Keratinocyte (primary cell): ENCODE measurements around the gene C9orf43. TPM values are rescaled to one million over a fixed set of nuclear protein-coding genes. Genes with fewer than 3 reads are reported as not detected.

Source experiments
- DNase-seq: peaks from one replicate; pipeline ENCODE4 v3.0.0-alpha.2; 2011; ENCODE audit warnings: low read depth, missing footprints, low spot score
- FAIRE-seq: peaks from 2 replicates; lab custom pipeline; 2011; peaks lifted over from hg19 to GRCh38; lab: Jason Lieb, UNC
- H2AFZ ChIP-seq: 2 replicates; pipeline ENCODE4 v1.6.0; 2012; ENCODE audit warnings: low read length, control low read depth, inconsistent platforms; ENCODE audit not compliant: control insufficient read depth
- H3K27ac ChIP-seq: 2 replicates; pipeline ENCODE4 v1.5.1; 2011; ENCODE audit warnings: low read length; ENCODE audit not compliant: control insufficient read depth, insufficient read depth
- H3K27me3 ChIP-seq: 3 replicates; pipeline ENCODE4 v1.6.0; 2011; ENCODE audit warnings: low read length; ENCODE audit not compliant: control insufficient read depth, insufficient read depth; ENCODE audit errors: extremely low read depth
- H3K36me3 ChIP-seq, 2 experiments: 2 replicates in 1 of 2; 3 replicates in 1 of 2; pipeline ENCODE4 v1.5.1; 2011; ENCODE audit warnings: low read length in 2 of 2, mild to moderate bottlenecking in 1 of 2; ENCODE audit not compliant: control insufficient read depth in 2 of 2, insufficient read depth in 2 of 2; ENCODE audit errors: extremely low read depth in 1 of 2
- H3K4me1 ChIP-seq: 3 replicates; pipeline ENCODE4 v1.5.1; 2011; ENCODE audit warnings: low read length; ENCODE audit not compliant: control insufficient read depth, insufficient read depth; ENCODE audit errors: extremely low read depth
- H3K4me2 ChIP-seq: 3 replicates; pipeline ENCODE4 v1.6.0; 2011; ENCODE audit warnings: low read depth, low read length; ENCODE audit not compliant: control insufficient read depth, insufficient read depth; ENCODE audit errors: extremely low read depth
- H3K4me3 ChIP-seq, 3 experiments: fragments of 200-600 bp in 1 of 3; sonication (generic) in 1 of 3; 2 replicates in 2 of 3; 3 replicates in 1 of 3; pipeline ENCODE4 v1.5.1; 2011 to 2016; ENCODE audit warnings: low read length in 3 of 3, mild to moderate bottlenecking in 3 of 3, control low read depth in 2 of 3, inconsistent platforms in 1 of 3, low read depth in 1 of 3, mixed read lengths in 1 of 3, mixed run types in 1 of 3, moderate library complexity in 1 of 3; ENCODE audit not compliant: control insufficient read depth in 2 of 3, insufficient read depth in 2 of 3; ENCODE audit errors: extremely low read depth in 1 of 3
- H3K79me2 ChIP-seq: 2 replicates; pipeline ENCODE4 v1.6.0; 2012; ENCODE audit warnings: low read length; ENCODE audit not compliant: control insufficient read depth, insufficient read depth
- H3K9ac ChIP-seq: 3 replicates; pipeline ENCODE4 v1.6.0; 2011; ENCODE audit warnings: low read length; ENCODE audit not compliant: control insufficient read depth, insufficient read depth; ENCODE audit errors: extremely low read depth
- H3K9me1 ChIP-seq: 3 replicates; pipeline ENCODE4 v1.6.0; 2011; ENCODE audit warnings: low read length; ENCODE audit not compliant: control insufficient read depth, insufficient read depth; ENCODE audit errors: extremely low read depth
- H3K9me3 ChIP-seq: 2 replicates; pipeline ENCODE4 v1.5.1; 2012; ENCODE audit warnings: low read depth, low read length; ENCODE audit not compliant: control insufficient read depth
- H4K20me1 ChIP-seq: 3 replicates; pipeline ENCODE4 v1.6.0; 2011; ENCODE audit warnings: low read length; ENCODE audit not compliant: control insufficient read depth, insufficient read depth; ENCODE audit errors: extremely low read depth
- EZH2 ChIP-seq: IDR thresholded peaks from one replicate; pipeline ENCODE4 v1.6.1; 2012; ENCODE audit warnings: inconsistent platforms, mild to moderate bottlenecking, low read length, moderate library complexity
- dilution Hi-C: fragments of 300-500 bp; cut with MboI; formaldehyde crosslinking; loops from one replicate; pipeline ENCODE4 v1.7.0; 2020; ENCODE audit warnings: low sequenced_read_pairs; ENCODE audit not compliant: extremely low pct_ligation_motif_present
- polyA plus RNA-seq, 5 experiments: library from polyadenylated mRNA; depleted of rRNA in 3 of 5; stranded (reverse) in 3 of 5; stranded (forward) in 1 of 5; unstranded in 1 of 5; fragments of >200 nt; gene quantifications; 1 replicate in 1 of 5; 2 replicates in 3 of 5; 3 replicates in 1 of 5; pipeline versions ENCODE4 v1.2.1 to v1.2.3, GENCODE V29; 2011 to 2012; ENCODE audit warnings: missing spikeins in 2 of 5, low read depth in 1 of 5, low replicate concordance in 1 of 5
- TF ChIP-seq, protein P1 (sequence below), 3 experiments: IDR thresholded peaks in 1 of 3; conservative IDR thresholded peaks in 1 of 3; optimal IDR thresholded peaks in 1 of 3; 2 replicates in 2 of 3; 3 replicates in 1 of 3; pipeline versions ENCODE3 to v1.5.1; 2011; ENCODE audit warnings: low read length in 3 of 3, mild to moderate bottlenecking in 3 of 3, moderate library complexity in 2 of 3, control low read depth in 1 of 3, inconsistent platforms in 1 of 3; ENCODE audit not compliant: insufficient read depth in 2 of 3; ENCODE audit errors: extremely low read depth in 1 of 3

C9orf43 gene
- polyA plus RNA-seq, 1 donor (not counting 4 experiments of a cell fraction or from before 2014, with no cell fraction given), result 0.75 TPM

DNA sequence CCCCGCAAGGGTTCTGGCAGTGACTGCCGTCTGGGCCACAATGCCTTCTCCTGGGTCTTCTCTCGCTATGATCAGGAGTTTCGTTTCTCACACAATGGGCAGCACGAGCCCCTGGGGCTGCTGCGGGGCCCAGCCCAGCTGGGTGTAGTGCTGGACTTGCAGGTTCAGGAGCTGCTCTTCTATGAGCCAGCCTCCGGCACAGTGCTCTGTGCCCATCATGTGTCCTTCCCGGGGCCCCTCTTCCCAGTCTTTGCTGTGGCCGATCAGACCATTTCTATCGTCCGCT is 40.7 kb upstream of the C9orf43 start:
- Histone ChIP-seq H4K20me1 (no peaks in the 10 kb centered on the region), H3K36me3 (peaks cover 14% of the 10 kb centered on the region in 2 experiments), H3K4me1 (no peaks in the 10 kb centered on the region), H3K27ac (no peak overlapping the region), H3K79me2 (no peaks in the 10 kb centered on the region), H3K27me3 (no peaks in the 10 kb centered on the region), H2AFZ (no peak overlapping the region), H3K9ac (no peak overlapping the region), H3K4me2 (no peak overlapping the region), H3K9me1 (no peaks in the 10 kb centered on the region), H3K9me3 (no peaks in the 10 kb centered on the region), H3K4me3 (no peak overlapping the region)
- DNase-seq (no peak), FAIRE-seq (no peak)
- TF ChIP-seq, protein P1, sequence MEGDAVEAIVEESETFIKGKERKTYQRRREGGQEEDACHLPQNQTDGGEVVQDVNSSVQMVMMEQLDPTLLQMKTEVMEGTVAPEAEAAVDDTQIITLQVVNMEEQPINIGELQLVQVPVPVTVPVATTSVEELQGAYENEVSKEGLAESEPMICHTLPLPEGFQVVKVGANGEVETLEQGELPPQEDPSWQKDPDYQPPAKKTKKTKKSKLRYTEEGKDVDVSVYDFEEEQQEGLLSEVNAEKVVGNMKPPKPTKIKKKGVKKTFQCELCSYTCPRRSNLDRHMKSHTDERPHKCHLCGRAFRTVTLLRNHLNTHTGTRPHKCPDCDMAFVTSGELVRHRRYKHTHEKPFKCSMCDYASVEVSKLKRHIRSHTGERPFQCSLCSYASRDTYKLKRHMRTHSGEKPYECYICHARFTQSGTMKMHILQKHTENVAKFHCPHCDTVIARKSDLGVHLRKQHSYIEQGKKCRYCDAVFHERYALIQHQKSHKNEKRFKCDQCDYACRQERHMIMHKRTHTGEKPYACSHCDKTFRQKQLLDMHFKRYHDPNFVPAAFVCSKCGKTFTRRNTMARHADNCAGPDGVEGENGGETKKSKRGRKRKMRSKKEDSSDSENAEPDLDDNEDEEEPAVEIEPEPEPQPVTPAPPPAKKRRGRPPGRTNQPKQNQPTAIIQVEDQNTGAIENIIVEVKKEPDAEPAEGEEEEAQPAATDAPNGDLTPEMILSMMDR (optimal IDR thresholded peaks at IDR 0.05 in 1 of 3, IDR thresholded peaks at IDR 0.05 in 1 of 3, conservative IDR thresholded peaks at IDR 0.05 in 1 of 3; ENCODE audit: extremely low read depth in 1 of 3, insufficient read depth in 2 of 3, low read length in 3 of 3), result no peak
- TF ChIP-seq EZH2, result no peak
- dilution Hi-C loops, result no loop called here

DNA sequence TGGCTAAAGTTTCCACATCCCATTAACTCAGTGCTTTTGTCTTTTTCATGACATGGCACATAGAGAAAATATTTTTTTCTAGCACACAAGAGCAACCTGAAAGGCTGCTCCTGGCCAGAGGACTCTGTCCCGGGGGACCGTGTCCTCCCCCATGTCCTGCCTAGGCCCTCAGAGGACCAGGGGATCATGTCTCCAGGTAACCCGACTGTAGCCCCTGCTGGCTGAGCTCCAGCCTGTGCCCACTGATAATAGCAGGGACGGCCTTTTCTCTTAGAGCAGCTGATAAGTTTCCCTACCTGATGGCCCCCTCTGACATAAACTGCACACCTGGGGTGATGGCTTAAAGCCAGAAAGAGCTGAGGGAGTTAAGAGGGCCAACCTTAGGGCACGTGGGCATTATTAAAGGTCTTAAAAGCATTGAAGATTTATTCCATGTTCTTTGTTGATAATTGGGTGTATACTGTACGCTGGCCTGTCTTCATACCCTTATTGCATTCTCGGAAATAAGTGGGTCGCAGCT is 39.7 kb upstream of the C9orf43 start:
- no peak overlapping the region for H2AFZ ChIP-seq
- no peak overlapping the region for H3K4me2 ChIP-seq
- H3K27ac ChIP-seq, result no peak overlapping the region
- TF ChIP-seq EZH2, result no peak
- TF ChIP-seq, protein P1 (optimal IDR thresholded peaks at IDR 0.05 in 1 of 3, IDR thresholded peaks at IDR 0.05 in 1 of 3, conservative IDR thresholded peaks at IDR 0.05 in 1 of 3; ENCODE audit: extremely low read depth in 1 of 3, insufficient read depth in 2 of 3, low read length in 3 of 3), result no peak
- peaks cover 14% of the 10 kb centered on the region in 2 experiments for H3K36me3 ChIP-seq
- H3K27me3 ChIP-seq, result no peaks in the 10 kb centered on the region
- DNase-seq (no peak), FAIRE-seq (no peak)
- no peak overlapping the region for H3K9ac ChIP-seq
- no peak overlapping the region for H3K4me3 ChIP-seq
- H3K79me2 ChIP-seq, result peaks cover 7% of the 10 kb centered on the region
- peaks cover 6% of the 10 kb centered on the region for H3K4me1 ChIP-seq
- peaks cover 3% of the 10 kb centered on the region for H3K9me1 ChIP-seq
- no peaks in the 10 kb centered on the region for H3K9me3 ChIP-seq
- dilution Hi-C loops, result no loop called here
- no peaks in the 10 kb centered on the region for H4K20me1 ChIP-seq
